NCI-H748 treated with DMSO at 0.1 percent for 48 hours (cell line): ENCODE results near the gene GLRB.
"Not testable (repeated sequence)": the region's sequence is repeated elsewhere in the genome, so short reads cannot be mapped to it uniquely, and the experiment has no call there.

ENCODE experiments used
- DNase-seq: peaks from one replicate; lab custom pipeline; 2025; lab: John Stamatoyannopoulos, UW

GLRB gene

GRCh38 chr4:157075811-157076577, at the start of gene GLRB:
Gene GLRB (plus strand): TSS chr4:157076150. CDS start chr4:157078025, 1,875 bp downstream.
- no peak for DNase-seq

- DNase-seq = no peak
Observed at GRCh38 chr4:157035471-157035870, 40.5 kb upstream of the GLRB start.

- no peak for DNase-seq
Observed at GRCh38 chr4:157040405-157040804, 35.5 kb upstream of the GLRB start.

- DNase-seq = no peak
Observed at GRCh38 chr4:157043131-157043530, 32.8 kb upstream of the GLRB start.

- DNase-seq = peak; percentile 52
Observed at GRCh38 chr4:157045507-157046127, 30.3 kb upstream of the GLRB start.

- no peak for DNase-seq
Observed at GRCh38 chr4:157048248-157048647, 27.7 kb upstream of the GLRB start.

- DNase-seq = no peak
Observed at GRCh38 chr4:157050561-157050960, 25.4 kb upstream of the GLRB start.

GRCh38 chr4:157052429-157053040, 23.4 kb upstream of the GLRB start:
- no peak for DNase-seq

GRCh38 chr4:157057218-157057617, 18.7 kb upstream of the GLRB start:
- DNase-seq = no peak

- not testable (repeated sequence) for DNase-seq
Observed at GRCh38 chr4:157058899-157059298, 17.1 kb upstream of the GLRB start.

- DNase-seq = no peak
Observed at GRCh38 chr4:157072002-157072401, 3.9 kb upstream of the GLRB start.

- DNase-seq = no peak
Observed at GRCh38 chr4:157075401-157075800, 549 bp upstream of the GLRB start.

- DNase-seq = peak; percentile 35
Observed at GRCh38 chr4:157076578-157076947, 613 bp downstream of the GLRB start.

- no peak for DNase-seq
Observed at GRCh38 chr4:157079441-157079840, 3.5 kb downstream of the GLRB start.

GRCh38 chr4:157080605-157081004, 4.7 kb downstream of the GLRB start:
- no peak for DNase-seq

- DNase-seq = no peak
Observed at GRCh38 chr4:157095716-157096115, 19.8 kb downstream of the GLRB start.

GRCh38 chr4:157096439-157096838, 20.5 kb downstream of the GLRB start:
- DNase-seq = no peak

GRCh38 chr4:157099506-157099905, 23.6 kb downstream of the GLRB start:
- no peak for DNase-seq

GRCh38 chr4:157104541-157104940, 28.6 kb downstream of the GLRB start:
- no peak for DNase-seq

GRCh38 chr4:157114671-157115070, 38.7 kb downstream of the GLRB start:
- no peak for DNase-seq

GRCh38 chr4:157115613-157116335, 39.8 kb downstream of the GLRB start:
- no peak for DNase-seq

GRCh38 chr4:157121401-157121800, 45.5 kb downstream of the GLRB start:
- DNase-seq = no peak

GRCh38 chr4:157127571-157127970, 51.6 kb downstream of the GLRB start:
- no peak for DNase-seq
